A549 treated with Mapracorat at 1 μM for 4 hours (cell line): Measurements from ENCODE around the gene RBM42. TPM values are rescaled to one million over a fixed set of nuclear protein-coding genes. Genes with fewer than 3 reads are reported as not detected.

Source experiments
- total RNA-seq: library from RNA; stranded (reverse); fragments of 200-300 nt; extraction: Qiagen RNA extraction; gene quantifications from 5 replicates; pipeline ENCODE4 v1.2.3, GENCODE V29; 2022

Gene RBM42, protein sequence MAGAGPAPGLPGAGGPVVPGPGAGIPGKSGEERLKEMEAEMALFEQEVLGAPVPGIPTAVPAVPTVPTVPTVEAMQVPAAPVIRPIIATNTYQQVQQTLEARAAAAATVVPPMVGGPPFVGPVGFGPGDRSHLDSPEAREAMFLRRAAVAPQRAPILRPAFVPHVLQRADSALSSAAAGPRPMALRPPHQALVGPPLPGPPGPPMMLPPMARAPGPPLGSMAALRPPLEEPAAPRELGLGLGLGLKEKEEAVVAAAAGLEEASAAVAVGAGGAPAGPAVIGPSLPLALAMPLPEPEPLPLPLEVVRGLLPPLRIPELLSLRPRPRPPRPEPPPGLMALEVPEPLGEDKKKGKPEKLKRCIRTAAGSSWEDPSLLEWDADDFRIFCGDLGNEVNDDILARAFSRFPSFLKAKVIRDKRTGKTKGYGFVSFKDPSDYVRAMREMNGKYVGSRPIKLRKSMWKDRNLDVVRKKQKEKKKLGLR
- total RNA-seq: 148 to 214 TPM (median 206 TPM) in 5 replicates

DNA sequence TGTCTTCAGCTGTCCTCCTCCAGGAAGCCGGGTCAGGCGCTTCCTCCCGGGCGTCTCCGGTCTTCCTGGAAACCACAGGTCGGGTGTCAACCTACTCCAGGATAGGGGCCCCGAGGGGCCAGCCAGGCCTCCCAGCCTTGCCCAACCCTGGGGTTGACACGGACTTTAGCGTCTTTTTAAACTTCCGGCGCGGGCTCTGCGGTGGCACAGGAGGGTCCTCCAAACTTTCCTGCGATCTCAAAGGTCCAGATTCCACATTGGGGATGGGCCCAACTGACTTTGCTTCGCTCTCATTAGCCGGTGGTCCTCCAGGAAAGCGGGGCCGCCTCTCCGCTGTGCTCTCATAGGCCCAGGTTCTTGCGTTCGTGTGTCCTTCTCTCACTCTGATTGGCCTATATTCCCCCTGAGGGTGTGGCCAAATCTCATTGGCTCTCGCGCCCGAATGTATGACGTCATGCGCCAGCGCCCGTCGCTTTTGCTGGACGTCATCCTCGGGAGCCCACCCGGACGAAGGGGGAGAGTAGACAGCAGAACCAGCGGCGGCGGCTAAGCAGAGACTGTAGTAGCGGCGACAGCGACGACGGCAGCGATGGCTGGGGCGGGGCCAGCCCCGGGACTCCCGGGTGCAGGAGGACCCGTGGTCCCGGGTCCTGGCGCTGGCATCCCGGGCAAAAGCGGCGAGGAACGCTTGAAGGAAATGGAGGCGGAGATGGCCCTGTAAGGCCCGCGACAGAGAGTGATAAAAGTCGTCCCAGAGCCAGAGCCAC is at the start of gene RBM42:
Gene RBM42, plus strand, starts transcription at position 472 of the 767 bp plus-strand sequence. Its CDS starts 118 bp downstream, at position 590.

DNA sequence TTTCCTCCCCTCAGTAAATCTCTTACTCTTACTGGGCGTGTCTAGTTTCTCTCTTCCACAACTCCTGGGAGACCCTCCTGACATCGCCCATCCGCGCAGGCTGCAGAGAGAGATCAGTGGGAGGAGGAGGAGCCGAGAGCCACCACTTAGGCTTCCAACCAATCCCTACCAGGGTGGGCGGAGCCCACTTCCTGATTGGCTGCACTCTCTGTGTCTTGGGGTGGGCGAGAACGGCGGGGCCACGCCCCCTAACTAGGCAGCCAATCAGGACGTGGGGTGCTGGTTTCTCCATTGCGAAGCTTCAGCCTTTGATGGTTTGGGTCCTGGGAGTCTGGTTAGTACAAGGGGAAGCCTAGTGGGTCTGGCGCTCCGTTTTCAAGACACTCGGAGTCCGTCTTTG is 43.0 kb upstream of the RBM42 start, which contains the start of gene PMIS2:
Gene PMIS2, plus strand, starts transcription at position 326 of the 400 bp plus-strand sequence. CDS start 87 bp downstream, outside the sequence.

DNA sequence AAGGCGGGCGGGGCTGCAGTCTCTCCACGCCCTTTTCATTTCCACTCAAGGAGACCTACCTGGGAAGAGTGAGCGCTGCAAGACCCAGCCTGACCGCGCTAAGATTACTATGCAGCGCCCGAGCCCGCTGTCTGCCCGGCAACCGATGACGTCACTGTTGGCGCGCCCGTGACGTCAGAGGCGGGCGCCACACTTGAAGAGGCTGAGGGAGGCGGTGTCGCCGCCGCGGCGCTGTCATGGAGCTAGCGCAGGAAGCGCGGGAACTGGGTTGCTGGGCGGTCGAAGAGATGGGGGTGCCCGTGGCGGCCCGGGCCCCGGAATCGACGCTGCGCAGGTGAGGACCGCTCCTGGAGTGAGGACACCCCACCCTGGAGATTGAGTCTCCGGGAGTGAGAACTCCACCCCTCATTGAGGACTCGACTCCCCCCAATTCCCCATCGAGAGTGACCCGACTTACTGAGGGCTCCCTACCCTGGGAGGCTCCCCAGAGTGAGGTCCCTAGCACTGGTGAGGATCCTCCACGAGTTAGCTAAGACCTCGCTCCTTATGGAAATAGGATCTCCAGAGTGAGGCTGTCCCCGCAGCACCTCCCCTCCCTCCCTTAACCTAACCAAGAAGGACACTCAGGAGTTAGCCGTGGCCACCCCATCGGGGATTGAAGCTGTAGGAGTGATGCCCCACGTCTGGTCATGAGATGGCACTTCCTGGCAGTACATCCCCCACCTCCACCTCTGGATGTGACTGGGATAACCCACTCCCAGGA is 16.1 kb upstream of the RBM42 start, which contains the start of gene HAUS5:
Gene HAUS5, plus strand, starts transcription at position 177 of the 763 bp plus-strand sequence. Its CDS starts 60 bp downstream, at position 237.

DNA sequence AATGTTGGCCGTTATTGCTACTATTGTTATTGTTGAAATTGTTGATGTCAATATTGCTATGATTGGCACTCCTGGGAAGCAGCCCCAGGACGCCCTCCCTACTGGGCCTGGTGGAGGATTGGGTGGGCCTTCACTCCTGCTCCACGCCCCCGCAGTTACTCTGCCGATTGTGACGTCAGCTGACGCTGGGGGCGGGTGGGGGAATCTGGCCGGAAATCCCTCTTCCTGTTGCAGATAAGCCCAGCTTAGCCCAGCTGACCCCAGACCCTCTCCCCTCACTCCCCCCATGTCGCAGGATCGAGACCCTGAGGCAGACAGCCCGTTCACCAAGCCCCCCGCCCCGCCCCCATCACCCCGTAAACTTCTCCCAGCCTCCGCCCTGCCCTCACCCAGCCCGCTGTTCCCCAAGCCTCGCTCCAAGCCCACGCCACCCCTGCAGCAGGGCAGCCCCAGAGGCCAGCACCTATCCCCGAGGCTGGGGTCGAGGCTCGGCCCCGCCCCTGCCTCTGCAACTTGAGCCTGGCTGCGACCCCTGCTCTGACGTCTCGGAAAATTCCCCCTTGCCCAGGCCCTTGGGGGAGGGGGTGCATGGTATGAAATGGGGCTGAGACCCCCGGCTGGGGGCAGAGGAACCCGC is 12.8 kb downstream of the RBM42 start, which contains the start of gene ETV2:
Gene ETV2, plus strand, starts transcription at position 231 of the 637 bp plus-strand sequence. CDS start 716 bp downstream, outside the sequence.

DNA sequence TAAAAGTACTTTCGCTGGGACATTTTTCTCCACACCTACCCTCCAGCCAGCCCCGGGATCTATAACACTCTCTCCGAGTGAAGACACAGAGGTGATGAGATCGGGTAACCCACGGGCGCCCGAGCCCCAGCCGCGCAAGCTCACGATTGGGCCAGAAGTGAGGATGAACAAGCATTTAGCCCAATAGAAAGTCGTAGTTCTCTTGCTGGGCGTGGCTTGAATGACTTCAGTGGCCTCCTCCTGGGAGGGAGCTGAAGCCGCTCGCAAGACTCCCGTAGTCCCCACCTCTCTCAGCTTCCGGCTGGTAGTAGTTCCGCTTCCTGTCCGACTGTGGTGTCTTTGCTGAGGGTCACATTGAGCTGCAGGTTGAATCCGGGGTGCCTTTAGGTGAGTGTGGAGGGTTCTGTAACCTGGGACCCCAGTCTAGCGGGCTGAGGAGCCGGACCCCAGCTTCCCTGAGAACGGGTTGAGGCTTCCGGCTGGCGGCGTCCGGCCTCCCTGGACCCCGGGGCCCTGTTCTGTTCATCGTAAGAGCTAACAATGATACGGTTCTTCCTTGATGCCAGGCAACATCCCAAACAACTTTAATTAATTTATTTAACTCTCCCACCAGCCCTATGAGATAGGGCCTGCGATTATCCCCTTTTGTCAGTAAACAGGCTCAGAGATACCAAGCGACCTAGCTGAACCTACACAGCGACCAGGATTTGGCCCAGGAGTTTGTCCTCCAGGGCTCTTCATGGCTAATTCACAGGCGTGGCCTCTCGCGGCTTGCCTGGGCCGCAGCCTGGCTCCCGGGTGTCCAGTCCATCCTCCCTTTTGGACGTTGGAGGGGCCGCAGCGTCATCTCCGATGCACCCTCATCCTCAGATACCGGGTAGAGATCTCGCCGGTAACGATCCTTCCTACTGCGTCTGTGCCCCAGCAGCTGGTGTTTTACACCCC is 19.5 kb downstream of the RBM42 start, which contains the start of gene COX6B1:
Gene COX6B1, plus strand, starts transcription at position 307 of the 945 bp plus-strand sequence. CDS start 2,921 bp downstream, outside the sequence.

DNA sequence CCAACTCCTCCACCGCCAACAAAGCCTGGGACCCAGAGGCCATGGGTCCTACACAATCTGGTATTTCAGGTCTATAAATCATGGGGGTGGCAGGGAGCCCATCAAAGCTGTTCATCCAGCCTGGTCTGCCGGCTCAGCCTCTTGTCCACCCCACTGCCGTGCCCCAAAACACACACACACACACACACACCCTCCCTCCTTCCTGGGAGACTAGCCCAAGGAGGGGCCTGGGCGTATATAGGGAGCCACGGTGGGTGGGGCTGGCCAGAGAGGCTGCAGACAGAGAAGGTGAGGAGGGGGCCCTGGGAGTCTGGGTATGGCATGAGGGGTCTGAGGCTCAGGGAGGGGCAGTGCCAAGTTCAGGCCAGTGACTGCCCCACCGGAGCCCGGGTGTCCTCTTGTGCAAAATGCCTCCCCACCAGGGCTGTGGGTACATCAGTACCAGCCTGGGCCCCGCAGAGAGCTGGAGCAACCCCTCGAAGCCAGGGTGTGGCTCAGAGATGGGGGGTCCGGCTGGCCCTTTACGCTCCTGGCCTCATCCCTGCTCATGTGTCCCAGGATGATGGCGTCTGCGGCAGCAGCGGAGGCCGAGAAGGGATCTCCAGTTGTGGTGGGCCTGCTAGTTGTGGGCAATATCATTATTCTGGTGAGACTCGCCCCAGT is 37.5 kb downstream of the RBM42 start, which contains the start of gene UPK1A:
Gene UPK1A, plus strand, starts transcription at position 267 of the 663 bp plus-strand sequence. Its CDS starts 296 bp downstream, at position 563.

Other genes with a start within 250 kb of the RBM42 start
- not detected in 5 replicates for gene FFAR2, start 180.8 kb upstream of the RBM42 start, total RNA-seq
- not detected in 5 replicates for gene KRTDAP, start 138.6 kb upstream of the RBM42 start, total RNA-seq
- gene DMKN, start 115.4 kb upstream of the RBM42 start, total RNA-seq: 32.5 to 41.2 TPM (median 37.6 TPM) in 5 replicates
- 2.4 to 3.3 TPM (median 3.2 TPM) in 5 replicates for gene SBSN, start 100.7 kb upstream of the RBM42 start, total RNA-seq
- gene GAPDHS, start 95.6 kb upstream of the RBM42 start, total RNA-seq: 0.21 TPM in 1 of 5 replicates, not detected in the others
- 374 to 446 TPM (median 422 TPM) in 5 replicates for gene TMEM147, start 83.4 kb upstream of the RBM42 start, total RNA-seq
- gene ATP4A, start 65.4 kb upstream of the RBM42 start, total RNA-seq: 0.06 TPM in 1 of 5 replicates, not detected in the others
- not detected in 5 replicates for gene PMIS2, start 42.9 kb upstream of the RBM42 start, total RNA-seq
- 11.3 to 18.9 TPM (median 15.0 TPM) in 5 replicates for gene HAUS5, start 16.3 kb upstream of the RBM42 start, total RNA-seq
- 1.7 to 3.1 TPM (median 2.9 TPM) in 5 replicates for gene ETV2, start 12.7 kb downstream of the RBM42 start, total RNA-seq
- gene COX6B1, start 19.3 kb downstream of the RBM42 start, total RNA-seq: 1,323 to 1,675 TPM (median 1,366 TPM) in 5 replicates
- gene UPK1A, start 37.5 kb downstream of the RBM42 start, total RNA-seq: 0.72 to 1.1 TPM (median 0.94 TPM) in 5 replicates
- not detected in 5 replicates for gene ZBTB32, start 75.5 kb downstream of the RBM42 start, total RNA-seq
- gene KMT2B, start 89.0 kb downstream of the RBM42 start, total RNA-seq: 46.2 to 63.6 TPM (median 56.5 TPM) in 5 replicates
- gene IGFLR1, start 113.4 kb downstream of the RBM42 start, total RNA-seq: 10.2 to 14.6 TPM (median 11.8 TPM) in 5 replicates
- 24.6 to 30.2 TPM (median 25.0 TPM) in 5 replicates for gene U2AF1L4, start 116.4 kb downstream of the RBM42 start, total RNA-seq
- gene PSENEN, start 116.6 kb downstream of the RBM42 start, total RNA-seq: 288 to 310 TPM (median 290 TPM) in 5 replicates
- 20.3 to 28.5 TPM (median 22.0 TPM) in 5 replicates for gene LIN37, start 119.5 kb downstream of the RBM42 start, total RNA-seq
- 0.12 to 0.28 TPM (median 0.19 TPM) in 3 of 5 replicates, not detected in the others for gene HSPB6, start 128.0 kb downstream of the RBM42 start, total RNA-seq
- gene PROSER3, start 129.1 kb downstream of the RBM42 start, total RNA-seq: 24.6 to 30.3 TPM (median 28.2 TPM) in 5 replicates
- 3.9 to 9.3 TPM (median 7.6 TPM) in 5 replicates for gene ARHGAP33, start 146.5 kb downstream of the RBM42 start, total RNA-seq
- 0.16 to 0.53 TPM (median 0.34 TPM) in 5 replicates for gene PRODH2, start 183.8 kb downstream of the RBM42 start, total RNA-seq
- gene NPHS1, start 223.5 kb downstream of the RBM42 start, total RNA-seq: 0.27 to 0.75 TPM (median 0.56 TPM) in 5 replicates
- 0.42 to 0.60 TPM (median 0.55 TPM) in 5 replicates for gene KIRREL2, start 227.9 kb downstream of the RBM42 start, total RNA-seq
- gene APLP1, start 239.5 kb downstream of the RBM42 start, total RNA-seq: 73.4 to 99.4 TPM (median 94.1 TPM) in 5 replicates